Lung (tissue), 12 donors: Measurements from ENCODE around the gene FAAP100. TPM values are rescaled to one million over a fixed set of nuclear protein-coding genes. Genes with fewer than 3 reads are reported as not detected.

Experiments
- ATAC-seq: fragments of 200-7000 bp; cut with Tn5 transposase; one replicate; pipeline ENCODE4 v1.9.1; 2020; ENCODE audit warnings: moderate number of reproducible peaks; ENCODE audit not compliant: insufficient read depth, low FRiP score
- DNase-seq, 3 donors: peaks; one replicate each; pipeline ENCODE4 v3.0.0-alpha.2; 2013 to 2017
- H3K27ac ChIP-seq, 2 donors: one replicate each; pipeline ENCODE4 v1.5.1; 2013; ENCODE audit warnings: mild to moderate bottlenecking in 2 of 2, moderate library complexity in 2 of 2, control low read depth in 1 of 2, inconsistent platforms in 1 of 2, low read depth in 1 of 2, low read length in 1 of 2
- H3K27me3 ChIP-seq, 3 donors: one replicate each; pipeline ENCODE4 v1.5.1; 2013; ENCODE audit warnings: low read length in 2 of 3; ENCODE audit not compliant: control insufficient read depth in 3 of 3, insufficient read depth in 3 of 3
- H3K36me3 ChIP-seq, 4 donors: one replicate each; pipeline ENCODE4 v1.5.1; 2013; ENCODE audit warnings: low read length in 4 of 4, mild to moderate bottlenecking in 1 of 4, moderate library complexity in 1 of 4; ENCODE audit not compliant: control insufficient read depth in 4 of 4, insufficient read depth in 4 of 4
- H3K4me1 ChIP-seq, 5 donors: one replicate each; pipeline ENCODE4 v1.5.1; 2013; ENCODE audit warnings: low read length in 5 of 5, mild to moderate bottlenecking in 2 of 5, moderate library complexity in 1 of 5; ENCODE audit not compliant: control insufficient read depth in 5 of 5, insufficient read depth in 5 of 5
- H3K4me3 ChIP-seq: one replicate; pipeline ENCODE4 v1.5.1; 2013; ENCODE audit warnings: mild to moderate bottlenecking, control low read depth, moderate library complexity
- H3K9ac ChIP-seq, 2 donors: one replicate each; pipeline ENCODE4 v1.5.1; 2013; ENCODE audit warnings: low read length in 2 of 2, control low read depth in 1 of 2; ENCODE audit not compliant: insufficient read depth in 1 of 2
- H3K9me3 ChIP-seq, 4 donors: one replicate each; pipeline ENCODE4 v1.5.1; 2013; ENCODE audit warnings: low read length in 3 of 4, mild to moderate bottlenecking in 1 of 4, moderate library complexity in 1 of 4; ENCODE audit not compliant: control insufficient read depth in 4 of 4, insufficient read depth in 3 of 4
- CTCF ChIP-seq: IDR thresholded peaks from 2 replicates; pipeline ENCODE4 v1.5.1; 2012; ENCODE audit warnings: mild to moderate bottlenecking; ENCODE audit errors: control extremely low read depth, extremely low read depth
- WGBS, 2 donors: extraction: QIAGEN DNeasy Blood & Tissue Kit; methylation state at CpG; one replicate each; pipeline ENCODE4 v1.1.7; 2013; 5-methylcytosine and 5-hydroxymethylcytosine counted together
- polyA plus RNA-seq, 2 donors: library from polyadenylated mRNA; stranded (reverse); fragments of 200-250 nt; gene quantifications; one replicate each; pipeline ENCODE4 v1.2.1, GENCODE V29; 2013
- total RNA-seq, 2 donors: library from RNA; depleted of rRNA in 1 of 2; stranded (reverse); fragments of >200 nt in 1 of 2; gene quantifications; one replicate each; pipeline ENCODE4 v1.2.1, GENCODE V29; 2014 to 2021
- donor health status: control.
- donor health status: control.
- donor health status: Bipolar disorder and iron deficiency.
- donor health status: healthy.
- donor health status: DM: yes; HTN: yes; CAD: no.

FAAP100 gene
- total and polyA plus RNA-seq, 4 donors = 20.8 to 34.4 (median 25.4) TPM

- Histone ChIP-seq H3K9me3 (no peaks in the 10 kb centered on the region), H3K27ac (no peak overlapping the region), H3K4me1 (peaks cover 0 to 8% (median 0%) of the 10 kb centered on the region in 5 donors), H3K27me3 (no peaks in the 10 kb centered on the region), H3K36me3 (peaks cover 11 to 57% (median 22%) of the 10 kb centered on the region in 4 donors), H3K9ac (no peak overlapping the region), H3K4me3 (no peak overlapping the region)
- 95 to 98% methylated on average over 8 of the region's 8 CpGs for WGBS, 2 donors
- no peak for TF ChIP-seq CTCF
- ATAC-seq (no peak), DNase-seq (no peak)
These were observed 29.6 kb upstream of the FAAP100 start for GRCh38 chr17:81581758-81582157.

- H3K4me3 ChIP-seq = no peak overlapping the region
- no peaks in the 10 kb centered on the region for H3K9me3 ChIP-seq
- no peak overlapping the region for H3K27ac ChIP-seq
- TF ChIP-seq CTCF = no peak
- H3K36me3 ChIP-seq = peaks cover 7 to 45% (median 21%) of the 10 kb centered on the region in 4 donors
- peaks cover 0 to 8% (median 0%) of the 10 kb centered on the region in 5 donors for H3K4me1 ChIP-seq
- H3K9ac ChIP-seq = no peak overlapping the region
- H3K27me3 ChIP-seq = no peaks in the 10 kb centered on the region
- DNase-seq = no peak
- WGBS, 2 donors = 97 to 98% methylated on average over 6 of the region's 6 CpGs
- no peak for ATAC-seq
These were observed 28.3 kb upstream of the FAAP100 start for GRCh38 chr17:81580481-81580880.

GRCh38 chr17:81579821-81580321 is 27.7 kb upstream of the FAAP100 start:
- no peaks in the 10 kb centered on the region for H3K27me3 ChIP-seq
- H3K27ac ChIP-seq = no peak overlapping the region
- TF ChIP-seq CTCF = no peak
- DNase-seq (no peak), ATAC-seq (no peak)
- 96% methylated on average over 10 of the region's 10 CpGs for WGBS, 2 donors
- H3K4me1 ChIP-seq = peaks cover 0 to 8% (median 0%) of the 10 kb centered on the region in 5 donors
- H3K36me3 ChIP-seq = peaks cover 7 to 45% (median 22%) of the 10 kb centered on the region in 4 donors
- H3K9ac ChIP-seq = no peak overlapping the region
- H3K9me3 ChIP-seq = no peaks in the 10 kb centered on the region
- H3K4me3 ChIP-seq = no peak overlapping the region

GRCh38 chr17:81579298-81579697 is 27.1 kb upstream of the FAAP100 start:
- DNase-seq (no peak), ATAC-seq (no peak)
- no peak overlapping the region for H3K4me3 ChIP-seq
- no peaks in the 10 kb centered on the region for H3K27me3 ChIP-seq
- peaks cover 0 to 8% (median 0%) of the 10 kb centered on the region in 5 donors for H3K4me1 ChIP-seq
- 89 to 91% methylated on average over 6 of the region's 6 CpGs for WGBS, 2 donors
- no peak for TF ChIP-seq CTCF
- no peak overlapping the region for H3K9ac ChIP-seq
- no peaks in the 10 kb centered on the region for H3K9me3 ChIP-seq
- peaks cover 7 to 47% (median 22%) of the 10 kb centered on the region in 4 donors for H3K36me3 ChIP-seq
- no peak overlapping the region for H3K27ac ChIP-seq
